Stimulated activated CD8-positive, alpha-beta memory T cell treated with anti-CD3 and anti-CD28 coated beads, Interleukin-4, amount 100 ng/mL, for 1 hour (primary cell): Measurements from ENCODE around the gene PCDHGA2.
"Not testable (repeated sequence)": the region's sequence is repeated elsewhere in the genome, so short reads cannot be mapped to it uniquely, and the experiment has no call there.

Experiments
- DNase-seq, 2 donors: peaks; one replicate each; pipeline ENCODE4 v3.0.0-alpha.2; 2020; ENCODE audit warnings: low read depth in 2 of 2, low spot score in 1 of 2

The PCDHGA2 gene

DNA sequence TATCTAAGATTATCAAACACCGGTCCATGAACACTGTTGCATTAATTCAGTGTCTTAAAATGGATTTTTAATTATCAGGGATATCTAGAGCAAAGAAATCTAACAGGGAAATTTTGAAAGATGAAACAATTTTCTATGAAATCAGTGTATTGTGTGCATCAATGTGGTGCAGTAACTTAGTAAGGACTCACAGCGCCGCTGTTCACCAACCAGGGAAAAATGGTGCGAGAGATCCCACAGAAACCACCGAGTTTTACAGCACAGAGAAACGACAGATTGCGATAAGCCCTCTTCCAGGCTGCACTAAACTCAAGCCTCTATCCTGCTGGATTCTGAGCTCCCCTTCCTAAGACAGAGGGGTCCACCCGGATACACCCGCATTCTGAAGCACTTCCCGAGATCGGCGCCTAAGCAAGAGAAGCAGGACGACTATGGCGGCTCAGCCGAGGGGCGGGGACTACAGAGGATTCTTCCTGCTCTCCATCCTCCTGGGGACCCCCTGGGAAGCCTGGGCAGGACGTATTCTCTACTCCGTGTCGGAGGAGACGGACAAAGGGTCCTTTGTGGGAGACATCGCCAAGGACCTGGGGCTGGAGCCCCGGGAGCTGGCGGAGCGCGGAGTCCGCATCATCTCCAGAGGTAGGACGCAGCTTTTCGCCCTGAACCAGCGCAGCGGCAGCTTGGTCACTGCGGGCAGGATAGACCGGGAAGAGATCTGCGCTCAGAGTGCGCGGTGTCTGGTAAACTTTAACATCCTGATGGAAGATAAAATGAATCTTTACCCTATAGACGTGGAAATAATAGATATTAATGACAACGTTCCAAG lies 44.1 kb downstream of the PCDHGA2 start, which contains the start of gene PCDHGA7:
Gene PCDHGA7, plus strand, starts transcription at position 274 of the 826 bp plus-strand sequence. Its CDS starts 158 bp downstream, at position 432.
- DNase-seq, result no peak

DNA sequence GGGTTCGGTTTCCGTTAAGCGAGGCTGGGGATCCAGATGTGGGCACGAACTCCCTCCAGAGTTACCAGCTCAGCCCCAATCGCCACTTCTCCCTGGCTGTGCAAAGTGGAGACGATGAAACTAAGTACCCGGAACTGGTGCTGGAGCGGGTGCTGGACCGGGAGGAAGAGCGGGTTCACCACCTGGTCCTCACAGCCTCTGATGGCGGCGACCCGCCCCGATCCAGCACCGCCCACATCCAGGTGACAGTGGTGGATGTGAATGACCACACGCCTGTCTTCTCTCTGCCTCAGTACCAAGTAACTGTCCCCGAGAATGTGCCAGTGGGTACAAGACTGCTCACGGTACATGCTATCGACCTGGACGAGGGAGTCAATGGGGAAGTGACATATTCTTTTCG lies 44.8 kb downstream of the PCDHGA2 start:
- no peak for DNase-seq

DNA sequence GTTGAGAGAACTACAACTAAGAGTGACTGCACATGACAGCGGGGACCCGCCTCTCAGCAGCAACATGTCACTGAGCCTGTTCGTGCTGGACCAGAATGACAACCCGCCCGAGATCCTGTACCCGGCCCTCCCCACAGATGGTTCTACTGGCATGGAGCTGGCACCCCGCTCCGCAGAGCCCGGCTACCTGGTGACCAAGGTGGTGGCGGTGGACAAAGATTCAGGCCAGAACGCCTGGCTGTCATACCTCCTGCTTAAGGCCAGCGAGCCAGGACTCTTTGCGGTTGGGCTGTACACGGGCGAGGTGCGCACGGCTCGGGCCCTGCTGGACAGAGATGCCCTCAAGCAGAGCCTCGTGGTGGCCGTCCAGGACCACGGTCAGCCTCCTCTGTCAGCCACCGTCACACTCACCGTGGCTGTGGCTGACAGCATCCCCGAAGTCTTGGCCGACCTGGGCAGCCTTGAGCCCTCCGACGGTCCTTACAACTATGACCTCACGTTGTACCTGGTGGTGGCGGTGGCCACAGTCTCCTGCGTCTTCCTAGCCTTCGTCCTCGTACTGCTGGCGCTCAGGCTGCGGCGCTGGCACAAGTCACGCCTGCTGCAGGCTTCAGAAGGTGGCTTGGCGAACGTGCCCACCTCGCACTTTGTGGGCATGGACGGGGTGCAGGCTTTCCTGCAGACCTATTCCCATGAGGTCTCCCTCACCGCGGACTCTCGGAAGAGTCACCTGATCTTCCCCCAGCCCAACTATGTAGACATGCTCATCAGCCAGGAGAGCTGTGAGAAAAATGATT lies 46.1 kb downstream of the PCDHGA2 start:
- DNase-seq, result no peak

DNA sequence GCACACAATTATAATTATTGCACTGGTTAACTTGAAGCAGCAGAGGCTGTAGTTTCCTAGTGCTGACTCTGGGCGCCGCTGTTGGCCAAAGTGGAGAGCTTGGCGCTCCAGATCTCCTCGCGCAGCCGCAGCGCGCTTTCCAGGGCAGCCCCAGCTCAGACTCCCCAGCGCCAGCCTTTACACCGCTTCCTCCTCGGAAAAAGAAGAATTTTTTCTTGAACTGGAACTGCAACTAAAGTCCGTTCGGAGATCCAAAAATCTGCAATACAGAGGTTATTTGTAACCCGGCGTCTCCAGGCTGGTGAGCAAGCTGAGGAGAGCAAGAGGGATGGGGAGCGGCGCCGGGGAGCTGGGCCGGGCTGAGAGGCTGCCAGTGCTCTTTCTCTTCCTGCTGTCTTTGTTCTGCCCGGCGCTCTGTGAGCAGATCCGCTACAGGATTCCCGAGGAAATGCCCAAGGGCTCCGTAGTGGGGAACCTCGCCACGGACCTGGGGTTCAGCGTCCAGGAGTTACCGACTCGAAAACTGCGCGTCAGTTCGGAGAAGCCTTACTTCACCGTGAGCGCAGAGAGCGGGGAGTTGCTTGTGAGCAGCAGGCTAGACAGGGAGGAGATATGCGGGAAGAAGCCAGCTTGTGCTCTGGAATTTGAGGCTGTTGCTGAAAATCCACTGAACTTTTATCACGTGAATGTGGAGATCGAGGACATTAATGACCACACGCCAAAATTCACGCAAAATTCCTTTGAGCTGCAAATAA lies 49.2 kb downstream of the PCDHGA2 start, which contains the start of gene PCDHGB4:
Gene PCDHGB4, plus strand, starts transcription at position 142 of the 755 bp plus-strand sequence. Its CDS starts 187 bp downstream, at position 329.
- not testable (repeated sequence) for DNase-seq

DNA sequence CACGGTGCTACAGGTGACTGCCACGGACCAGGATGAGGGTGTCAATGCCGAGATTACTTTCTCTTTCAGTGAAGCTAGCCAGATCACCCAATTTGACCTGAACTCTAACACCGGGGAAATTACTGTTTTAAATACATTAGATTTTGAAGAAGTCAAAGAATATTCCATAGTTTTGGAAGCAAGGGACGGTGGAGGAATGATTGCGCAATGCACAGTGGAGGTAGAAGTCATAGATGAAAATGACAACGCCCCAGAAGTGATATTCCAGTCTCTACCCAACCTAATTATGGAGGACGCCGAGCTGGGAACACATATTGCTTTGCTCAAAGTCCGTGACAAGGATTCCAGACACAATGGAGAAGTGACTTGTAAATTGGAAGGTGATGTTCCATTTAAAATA lies 50.1 kb downstream of the PCDHGA2 start:
- no peak for DNase-seq

DNA sequence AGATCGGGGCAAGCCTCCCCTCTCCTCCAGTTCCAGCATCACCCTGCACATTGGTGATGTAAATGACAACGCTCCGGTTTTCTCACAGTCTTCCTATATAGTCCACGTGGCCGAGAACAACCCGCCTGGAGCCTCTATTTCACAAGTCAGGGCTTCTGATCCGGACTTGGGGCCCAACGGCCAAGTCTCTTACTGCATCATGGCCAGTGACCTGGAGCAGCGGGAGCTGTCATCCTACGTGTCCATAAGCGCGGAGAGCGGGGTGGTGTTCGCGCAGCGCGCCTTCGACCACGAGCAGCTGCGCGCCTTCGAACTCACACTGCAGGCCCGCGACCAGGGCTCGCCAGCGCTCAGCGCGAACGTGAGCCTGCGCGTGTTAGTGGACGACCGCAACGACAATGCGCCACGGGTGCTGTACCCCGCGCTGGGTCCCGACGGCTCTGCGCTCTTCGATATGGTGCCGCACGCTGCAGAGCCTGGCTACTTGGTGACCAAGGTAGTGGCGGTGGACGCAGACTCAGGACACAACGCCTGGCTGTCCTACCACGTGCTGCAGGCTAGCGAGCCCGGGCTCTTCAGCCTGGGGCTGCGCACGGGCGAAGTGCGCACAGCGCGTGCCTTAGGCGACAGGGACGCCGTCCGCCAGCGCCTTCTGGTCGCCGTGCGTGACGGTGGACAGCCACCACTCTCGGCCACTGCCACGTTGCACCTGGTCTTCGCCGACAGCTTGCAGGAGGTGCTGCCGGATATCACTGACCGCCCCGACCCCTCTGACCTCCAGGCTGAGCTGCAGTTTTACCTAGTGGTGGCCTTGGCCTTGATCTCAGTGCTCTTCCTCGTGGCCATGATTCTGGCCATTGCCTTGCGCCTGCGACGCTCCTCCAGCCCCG lies 50.8 kb downstream of the PCDHGA2 start:
- no peak for DNase-seq

- no peak for DNase-seq
These were observed 54.1 kb downstream of the PCDHGA2 start, which contains the start of gene PCDHGA8 for GRCh38 chr5:141392429-141393198. Gene PCDHGA8, plus strand, starts transcription at chr5:141392633. Its CDS starts 181 bp downstream, at chr5:141392814.
